Ovary (tissue), 9 donors: ENCODE measurements around the gene CCT6A. TPM values are rescaled to one million over a fixed set of nuclear protein-coding genes. Genes with fewer than 3 reads are reported as not detected.
"Not testable (repeated sequence)": the region's sequence is repeated elsewhere in the genome, so short reads cannot be mapped to it uniquely, and the experiment has no call there.

Experiments used
- DNase-seq, 5 donors: peaks; one replicate each; pipeline ENCODE4 v3.0.0-alpha.2; 2019 to 2020
- H3K27ac ChIP-seq, 2 donors: fragments of 200-600 bp; one replicate each; pipeline versions ENCODE4 v1.5.1 to v1.8.0; 2019 to 2022
- H3K27me3 ChIP-seq: fragments of 200-600 bp; one replicate; pipeline ENCODE4 v1.8.0; 2022
- H3K36me3 ChIP-seq: fragments of 200-600 bp; sonication (generic); one replicate; pipeline ENCODE4 v1.5.1; 2019
- H3K4me1 ChIP-seq: one replicate; pipeline ENCODE4 v1.8.1; 2013; ENCODE audit warnings: mild to moderate bottlenecking, moderate library complexity; ENCODE audit not compliant: insufficient read depth
- H3K4me3 ChIP-seq: fragments of 200-600 bp; sonication (generic); one replicate; pipeline ENCODE4 v1.5.1; 2017
- H3K9me3 ChIP-seq, 2 donors: fragments of 200-600 bp in 1 of 2; sonication (generic) in 1 of 2; one replicate each; pipeline versions ENCODE4 v1.5.1 to v1.8.1; 2013 to 2019; ENCODE audit warnings: mild to moderate bottlenecking in 1 of 2, moderate library complexity in 1 of 2
- EP300 ChIP-seq: sonication (generic); formaldehyde crosslinking; IDR thresholded peaks from one replicate; pipeline ENCODE4 v1.6.1; 2017; ENCODE audit warnings: antibody characterized with exemption
- POLR2A ChIP-seq: fragments of 450-650 bp; IDR thresholded peaks from one replicate; pipeline ENCODE4 v1.6.1; 2017; ENCODE audit warnings: antibody characterized with exemption, mild to moderate bottlenecking, moderate library complexity
- WGBS, 3 donors: extraction: QIAGEN DNeasy Blood & Tissue Kit in 1 of 3; methylation state at CpG; one replicate each; pipeline versions ENCODE4 v1.1.5 to v1.1.7; 2013 to 2017; 5-methylcytosine and 5-hydroxymethylcytosine counted together
- intact Hi-C, 4 donors: fragments of 100-400 bp; cut with DNase I; formaldehyde crosslinking; loops; one replicate each; pipeline versions ENCODE4 v1.11.0 to v1.15.1; 2022 to 2023
- polyA plus RNA-seq, 2 donors: library from polyadenylated mRNA; stranded (reverse); fragments of 200-250 nt in 1 of 2; fragments of 350-450 nt in 1 of 2; fragmentation: Illumina TruSeq in 1 of 2; extraction: RNeasy Lipid Tissue Mini Kit (QIAGEN cat#74804) in 1 of 2; gene quantifications; one replicate each; pipeline ENCODE4 v1.2.3, GENCODE V29; 2013 to 2014
- total RNA-seq, 7 donors: library from RNA; depleted of rRNA in 2 of 7; stranded (reverse); fragments of >200 nt in 2 of 7; fragmentation: NEBNext Ultra II Directional in 3 of 7; extraction: Animal tissue kit (Norgen Biotek cat#: 25700) in 3 of 7; gene quantifications; one replicate each; pipeline versions ENCODE4 v1.1.0 to v1.2.4, GENCODE V29; 2016 to 2023
- TF ChIP-seq, protein P1 (sequence below), 3 donors: fragments of 450-650 bp in 2 of 3; fragments of 200-600 bp in 1 of 3; IDR thresholded peaks; one replicate each; pipeline versions ENCODE4 v1.5.1 to v1.8.0; 2016 to 2022; ENCODE audit warnings: antibody characterized with exemption in 3 of 3, mild to moderate bottlenecking in 1 of 3
- donor health status: DM: no; HTN: no; CAD: no; lungs with moderate emphysema.
- donor health status: DM: no; HTN: no; CAD: no.
- donor health status: Bipolar disorder and iron deficiency.
- donor health status: DM: yes; HTN: yes; CAD: no.
- donor health status: DM: no; HTN: no; CAD: no.
- donor health status: DM: yes; HTN: yes; CAD: no.

Gene CCT6A
- total and polyA plus RNA-seq, 9 donors = 50.2 to 112 (median 78.3) TPM

DNA sequence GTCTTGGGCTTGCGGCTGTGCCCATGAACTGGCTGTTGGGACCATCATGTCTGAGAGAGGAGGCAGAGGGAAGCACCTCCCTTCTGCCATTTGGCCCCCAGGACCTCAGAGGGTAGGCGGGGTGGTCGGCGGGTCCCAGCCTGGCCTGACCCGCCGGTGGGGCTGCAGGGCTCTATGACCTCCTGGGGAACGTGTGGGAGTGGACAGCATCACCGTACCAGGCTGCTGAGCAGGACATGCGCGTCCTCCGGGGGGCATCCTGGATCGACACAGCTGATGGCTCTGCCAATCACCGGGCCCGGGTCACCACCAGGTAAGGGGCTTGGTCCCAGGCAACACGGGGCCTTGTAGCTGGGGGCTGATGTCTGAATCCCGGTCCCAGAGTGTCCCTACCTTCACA lies 26.6 kb downstream of the CCT6A start:
- H3K36me3 ChIP-seq = no peaks in the 10 kb centered on the region
- TF ChIP-seq EP300 (no peak), POLR2A (no peak)
- TF ChIP-seq, protein P1, sequence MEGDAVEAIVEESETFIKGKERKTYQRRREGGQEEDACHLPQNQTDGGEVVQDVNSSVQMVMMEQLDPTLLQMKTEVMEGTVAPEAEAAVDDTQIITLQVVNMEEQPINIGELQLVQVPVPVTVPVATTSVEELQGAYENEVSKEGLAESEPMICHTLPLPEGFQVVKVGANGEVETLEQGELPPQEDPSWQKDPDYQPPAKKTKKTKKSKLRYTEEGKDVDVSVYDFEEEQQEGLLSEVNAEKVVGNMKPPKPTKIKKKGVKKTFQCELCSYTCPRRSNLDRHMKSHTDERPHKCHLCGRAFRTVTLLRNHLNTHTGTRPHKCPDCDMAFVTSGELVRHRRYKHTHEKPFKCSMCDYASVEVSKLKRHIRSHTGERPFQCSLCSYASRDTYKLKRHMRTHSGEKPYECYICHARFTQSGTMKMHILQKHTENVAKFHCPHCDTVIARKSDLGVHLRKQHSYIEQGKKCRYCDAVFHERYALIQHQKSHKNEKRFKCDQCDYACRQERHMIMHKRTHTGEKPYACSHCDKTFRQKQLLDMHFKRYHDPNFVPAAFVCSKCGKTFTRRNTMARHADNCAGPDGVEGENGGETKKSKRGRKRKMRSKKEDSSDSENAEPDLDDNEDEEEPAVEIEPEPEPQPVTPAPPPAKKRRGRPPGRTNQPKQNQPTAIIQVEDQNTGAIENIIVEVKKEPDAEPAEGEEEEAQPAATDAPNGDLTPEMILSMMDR (IDR thresholded peaks at IDR 0.05) = no peak
- H3K9me3 ChIP-seq = no peaks in the 10 kb centered on the region
- H3K27me3 ChIP-seq = no peaks in the 10 kb centered on the region
- H3K27ac ChIP-seq = no peak overlapping the region
- 80 to 88% (median 85%) methylated on average over 16 of the region's 16 CpGs for WGBS, 3 donors
- H3K4me3 ChIP-seq = no peak overlapping the region
- DNase-seq = peak in 1 of 5 donors; percentile 36
- H3K4me1 ChIP-seq = peaks cover 3% of the 10 kb centered on the region
- intact Hi-C loops = loop anchor here in 3 of 4 donors (5.0 to 10.0 kb wide), 4 partner anchors 73 to 433 kb away; partner anchors contain the start of gene NIPSNAP2 (in 3 of the 3)

DNA sequence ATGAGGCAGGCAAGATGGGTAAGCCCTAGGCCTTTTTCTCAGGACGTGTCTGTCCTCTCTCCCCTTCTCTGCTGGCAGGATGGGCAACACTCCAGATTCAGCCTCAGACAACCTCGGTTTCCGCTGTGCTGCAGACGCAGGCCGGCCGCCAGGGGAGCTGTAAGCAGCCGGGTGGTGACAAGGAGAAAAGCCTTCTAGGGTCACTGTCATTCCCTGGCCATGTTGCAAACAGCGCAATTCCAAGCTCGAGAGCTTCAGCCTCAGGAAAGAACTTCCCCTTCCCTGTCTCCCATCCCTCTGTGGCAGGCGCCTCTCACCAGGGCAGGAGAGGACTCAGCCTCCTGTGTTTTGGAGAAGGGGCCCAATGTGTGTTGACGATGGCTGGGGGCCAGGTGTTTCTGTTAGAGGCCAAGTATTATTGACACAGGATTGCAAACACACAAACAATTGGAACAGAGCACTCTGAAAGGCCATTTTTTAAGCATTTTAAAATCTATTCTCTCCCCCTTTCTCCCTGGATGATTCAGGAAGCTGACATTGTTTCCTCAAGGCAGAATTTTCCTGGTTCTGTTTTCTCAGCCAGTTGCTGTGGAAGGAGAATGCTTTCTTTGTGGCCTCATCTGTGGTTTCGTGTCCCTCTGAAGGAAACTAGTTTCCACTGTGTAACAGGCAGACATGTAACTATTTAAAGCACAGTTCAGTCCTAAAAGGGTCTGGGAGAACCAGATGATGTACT lies 28.1 kb downstream of the CCT6A start:
- no peaks in the 10 kb centered on the region for H3K36me3 ChIP-seq
- TF ChIP-seq POLR2A = no peak
- TF ChIP-seq, protein P1 (IDR thresholded peaks at IDR 0.05) = peak; percentile 35 to 71 (median 55)
- H3K4me3 ChIP-seq = no peak overlapping the region
- 11 to 24% (median 14%) methylated on average over 12 of the region's 12 CpGs for WGBS, 3 donors
- intact Hi-C loops = loop anchor here in 3 of 4 donors (5.0 to 10.0 kb wide), 4 partner anchors 75 to 435 kb away; partner anchors contain the start of gene NIPSNAP2 (in 3 of the 3)
- H3K27ac ChIP-seq = peak overlapping the region; percentile 4 to 32
- H3K9me3 ChIP-seq = no peaks in the 10 kb centered on the region
- H3K27me3 ChIP-seq = no peaks in the 10 kb centered on the region
- peaks cover 6% of the 10 kb centered on the region for H3K4me1 ChIP-seq
- DNase-seq = peak; percentile 74 to 85 (median 79)

DNA sequence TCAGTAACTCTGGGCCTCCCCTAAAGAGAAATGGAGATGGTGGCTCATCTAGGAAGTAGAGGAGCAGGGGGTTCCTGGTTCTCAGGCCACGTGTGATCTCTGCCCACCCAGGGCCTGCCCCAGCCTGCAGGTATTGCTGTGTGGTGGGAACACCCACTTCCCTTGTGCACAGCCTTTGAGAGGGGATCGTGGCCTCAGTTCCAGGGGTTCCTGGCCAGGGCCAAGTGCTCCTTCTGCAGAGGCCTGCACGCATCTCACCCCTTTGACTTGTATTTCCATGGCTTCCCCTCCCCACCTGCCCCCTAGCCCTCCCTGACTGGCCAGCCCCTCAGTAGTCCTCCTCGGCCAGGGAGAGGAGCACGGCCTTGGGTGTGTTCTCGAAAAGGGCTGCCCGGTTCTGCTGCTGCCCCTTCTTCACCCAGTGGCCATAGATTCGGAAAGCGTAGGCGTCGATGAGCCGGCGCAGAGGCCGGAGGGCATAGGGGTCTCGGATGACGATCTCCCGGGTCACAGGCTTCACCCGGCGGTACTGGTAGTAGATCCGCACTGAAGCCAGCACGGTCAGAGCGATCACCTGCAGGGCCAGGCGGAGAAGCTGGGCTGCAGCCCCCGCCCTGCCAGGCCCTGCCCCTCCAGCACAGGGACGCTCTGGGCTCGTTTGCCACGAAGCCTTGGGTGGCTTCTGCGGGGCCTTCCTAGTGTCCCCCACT lies 29.3 kb downstream of the CCT6A start:
- intact Hi-C loops, H3K4me3 ChIP-seq, H3K27me3 ChIP-seq, H3K4me1 ChIP-seq, H3K9me3 ChIP-seq, H3K36me3 ChIP-seq: not testable (repeated sequence)
- peak in 1 of 5 donors; percentile 30 for DNase-seq
- peak overlapping the region in 1 of 2 donors; percentile 4 for H3K27ac ChIP-seq
- WGBS, 3 donors = 88 to 91% (median 89%) methylated on average over 28 of the region's 28 CpGs

DNA sequence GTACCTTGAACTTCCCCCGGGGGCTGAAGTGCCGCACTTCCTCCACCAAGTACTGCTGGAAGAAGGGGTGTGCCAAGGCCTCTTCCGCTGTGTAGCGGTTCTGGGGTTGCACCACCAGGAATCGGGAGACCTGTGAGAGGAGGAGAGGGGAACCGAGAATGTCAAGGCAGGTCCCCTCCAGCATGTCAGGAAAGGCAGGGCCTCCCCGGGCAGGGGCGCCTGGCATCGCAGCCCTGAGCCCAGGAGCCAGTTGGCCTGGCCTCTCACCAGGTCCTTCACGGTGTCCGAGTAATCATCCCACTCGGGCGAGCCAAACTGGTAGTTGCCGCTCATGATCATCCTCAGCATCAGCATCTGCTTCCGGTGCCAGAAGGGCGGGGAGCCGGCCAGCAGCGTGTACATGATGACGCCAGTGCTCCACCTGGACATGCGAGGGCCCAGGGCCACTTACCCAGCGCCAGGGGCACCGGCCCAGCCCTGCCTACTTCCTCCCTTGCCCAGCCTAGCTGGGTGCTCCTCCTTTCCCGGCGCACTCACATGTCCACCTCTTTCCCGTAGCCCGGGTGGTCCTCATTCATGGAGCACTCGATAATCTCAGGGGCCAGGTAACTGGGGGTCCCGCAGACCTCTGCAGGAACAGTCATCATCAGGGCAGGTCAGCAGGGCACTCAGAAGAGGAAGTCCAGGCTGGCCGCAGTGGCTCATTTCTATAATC lies 30.2 kb downstream of the CCT6A start:
- TF ChIP-seq POLR2A (no peak), EP300 (no peak)
- TF ChIP-seq, protein P1 (IDR thresholded peaks at IDR 0.05) = no peak
- no peak overlapping the region for H3K27ac ChIP-seq
- intact Hi-C loops = no loop called here
- no peak overlapping the region for H3K4me3 ChIP-seq
- H3K27me3 ChIP-seq = no peaks in the 10 kb centered on the region
- no peaks in the 10 kb centered on the region for H3K9me3 ChIP-seq
- DNase-seq = no peak
- H3K4me1 ChIP-seq = peaks cover 6% of the 10 kb centered on the region
- WGBS, 3 donors = 91 to 95% (median 93%) methylated on average over 28 to 29 of the region's 29 CpGs
- H3K36me3 ChIP-seq = no peaks in the 10 kb centered on the region
